Heart left ventricle (tissue), 16 donors: ENCODE measurements around the gene RAI2. TPM values are rescaled to one million over a fixed set of nuclear protein-coding genes. Genes with fewer than 3 reads are reported as not detected.
A peak's percentile ranks its signal among the peaks of the same experiment; 100 is the strongest.

Experiments
- ATAC-seq, 4 donors: fragments of 200-7000 bp; cut with Tn5 transposase; one replicate each; pipeline ENCODE4 v1.9.1; 2020 to 2022; ENCODE audit warnings: moderate library complexity in 4 of 4, mild to moderate bottlenecking in 3 of 4, moderate number of reproducible peaks in 1 of 4
- DNase-seq, 5 donors: peaks; one replicate each; pipeline ENCODE4 v3.0.0-alpha.2; 2020
- H3K27ac ChIP-seq, 12 donors: fragments of 200-600 bp; sonication (generic) in 4 of 12; one replicate each; pipeline versions ENCODE4 v1.5.0 to v1.8.0; 2016 to 2022; ENCODE audit warnings: mild to moderate bottlenecking in 2 of 12
- H3K27me3 ChIP-seq, 9 donors: fragments of 200-600 bp; sonication (generic) in 2 of 9; one replicate each; pipeline versions ENCODE4 v1.5.1 to v1.8.0; 2016 to 2022; ENCODE audit warnings: mild to moderate bottlenecking in 3 of 9
- H3K36me3 ChIP-seq, 9 donors: fragments of 200-600 bp; sonication (generic) in 2 of 9; one replicate each; pipeline versions ENCODE4 v1.5.0 to v1.8.0; 2018 to 2022; ENCODE audit warnings: mild to moderate bottlenecking in 2 of 9
- H3K4me1 ChIP-seq, 12 donors: fragments of 200-600 bp; sonication (generic) in 4 of 12; one replicate each; pipeline versions ENCODE4 v1.5.0 to v1.8.0; 2016 to 2022; ENCODE audit warnings: mild to moderate bottlenecking in 3 of 12
- H3K4me3 ChIP-seq, 12 donors: fragments of 200-600 bp; sonication (generic) in 4 of 12; one replicate each; pipeline versions ENCODE4 v1.5.0 to v1.8.0; 2017 to 2022; ENCODE audit warnings: mild to moderate bottlenecking in 9 of 12, moderate library complexity in 4 of 12
- H3K9me3 ChIP-seq, 12 donors: fragments of 200-600 bp; sonication (generic) in 4 of 12; one replicate each; pipeline versions ENCODE4 v1.5.0 to v1.8.0; 2016 to 2022; ENCODE audit warnings: mild to moderate bottlenecking in 1 of 12
- POLR2A ChIP-seq, 2 donors: fragments of 450-650 bp; IDR thresholded peaks; one replicate each; pipeline ENCODE4 v1.6.1; 2017; ENCODE audit warnings: antibody characterized with exemption in 2 of 2, mild to moderate bottlenecking in 2 of 2, moderate library complexity in 2 of 2
- WGBS, 4 donors: extraction: QIAGEN DNeasy Blood & Tissue Kit in 2 of 4; methylation state at CpG; one replicate each; pipeline versions ENCODE4 v1.1.5 to v1.1.7; 2013 to 2018; 5-methylcytosine and 5-hydroxymethylcytosine counted together
- intact Hi-C, 10 donors: fragments of 100-400 bp; cut with DNase I; formaldehyde crosslinking; loops; one replicate each; pipeline versions ENCODE4 v1.11.1 to v1.14.2; 2022
- polyA plus RNA-seq, 2 donors: library from polyadenylated mRNA; stranded (reverse); fragments of 200-250 nt; gene quantifications; one replicate each; pipeline ENCODE4 v1.2.3, GENCODE V29; 2013
- total RNA-seq, 9 donors: library from RNA; depleted of rRNA in 2 of 9; stranded (reverse); fragments of >200 nt in 2 of 9; fragmentation: NEBNext Ultra II Directional in 3 of 9; extraction: Animal tissue kit (Norgen Biotek cat#: 25700) in 3 of 9; gene quantifications; one replicate each; pipeline versions ENCODE4 v1.1.0 to v1.2.4, GENCODE V29; 2016 to 2023
- TF ChIP-seq, protein P1 (sequence below), 12 donors: fragments of 200-600 bp; sonication (generic) in 4 of 12; IDR thresholded peaks; one replicate each; pipeline versions ENCODE4 v1.5.0 to v1.8.0; 2018 to 2022; ENCODE audit warnings: antibody characterized with exemption in 12 of 12, mild to moderate bottlenecking in 5 of 12
- donor health status: ischemic (EF 13 %, LVEDD 7.1; RV severe dilation, severe dysfunction).
- donor health status: healthy with polysubstance abuse.
- donor health status: DM: no; HTN: yes; CAD: no.
- donor health status: DM: no; HTN: no; CAD: no.
- donor health status: ischemic (EF 25% LVEDD 6.9; RV normal size, moderate dysfunction).
- donor health status: ischemic (EF 25% LVEDD 5.7; RV mildly dilated, moderate dysfunction).
- donor health status: healthy.
- donor health status: DM: yes; HTN: yes; CAD: no.
- donor health status: ischemic (EF 35%, LVEDD 5.7; RV mildly dilated, moderate dysfunction).
- donor health status: nonischemic (EF 11% LVEDD 7.7; RV severe dilation, severe dysfunction).
- donor health status: DM: yes; HTN: yes; CAD: no.
- donor health status: PGD.
- donor health status: ischemic (EF 29% LVEDD 5.4; RV normal size, mild dysfunction).
- donor health status: nonischemic (EF 23%, LVEDD 6.1; RV moderate dilation, normal function).

The RAI2 gene
- total and polyA plus RNA-seq, 11 donors: 16.2 to 31.3 (median 22.1) TPM

DNA sequence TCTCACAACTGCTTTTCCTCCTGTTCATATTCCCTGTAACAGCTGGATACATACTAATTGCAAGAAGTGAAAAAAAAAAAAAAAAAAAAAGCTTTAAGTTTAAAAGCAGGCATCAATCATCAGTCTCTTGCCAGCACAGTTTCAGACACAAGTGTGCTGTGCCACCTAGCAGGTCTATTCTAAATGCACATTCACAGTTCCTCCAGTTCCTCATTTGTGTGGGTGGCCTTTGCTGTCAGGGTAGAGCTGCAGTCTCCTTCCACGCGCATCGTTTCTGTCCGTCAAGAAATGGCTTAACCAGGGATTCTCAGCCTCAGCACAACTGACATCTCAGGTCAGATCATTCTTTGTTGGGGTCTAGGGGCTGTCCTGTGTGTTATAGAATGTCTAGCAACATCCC, 62.2 kb downstream of the RAI2 start:
- no peaks in the 10 kb centered on the region for H3K4me1 ChIP-seq
- H3K27ac ChIP-seq: no peak overlapping the region
- H3K4me3 ChIP-seq: no peak overlapping the region
- 81 to 95% (median 89%) methylated on average over 4 of the region's 4 CpGs for WGBS, 4 donors
- peaks cover 0 to 12% (median 0%) of the 10 kb centered on the region in 9 donors for H3K27me3 ChIP-seq
- DNase-seq (no peak), ATAC-seq (no peak)
- TF ChIP-seq, protein P1, sequence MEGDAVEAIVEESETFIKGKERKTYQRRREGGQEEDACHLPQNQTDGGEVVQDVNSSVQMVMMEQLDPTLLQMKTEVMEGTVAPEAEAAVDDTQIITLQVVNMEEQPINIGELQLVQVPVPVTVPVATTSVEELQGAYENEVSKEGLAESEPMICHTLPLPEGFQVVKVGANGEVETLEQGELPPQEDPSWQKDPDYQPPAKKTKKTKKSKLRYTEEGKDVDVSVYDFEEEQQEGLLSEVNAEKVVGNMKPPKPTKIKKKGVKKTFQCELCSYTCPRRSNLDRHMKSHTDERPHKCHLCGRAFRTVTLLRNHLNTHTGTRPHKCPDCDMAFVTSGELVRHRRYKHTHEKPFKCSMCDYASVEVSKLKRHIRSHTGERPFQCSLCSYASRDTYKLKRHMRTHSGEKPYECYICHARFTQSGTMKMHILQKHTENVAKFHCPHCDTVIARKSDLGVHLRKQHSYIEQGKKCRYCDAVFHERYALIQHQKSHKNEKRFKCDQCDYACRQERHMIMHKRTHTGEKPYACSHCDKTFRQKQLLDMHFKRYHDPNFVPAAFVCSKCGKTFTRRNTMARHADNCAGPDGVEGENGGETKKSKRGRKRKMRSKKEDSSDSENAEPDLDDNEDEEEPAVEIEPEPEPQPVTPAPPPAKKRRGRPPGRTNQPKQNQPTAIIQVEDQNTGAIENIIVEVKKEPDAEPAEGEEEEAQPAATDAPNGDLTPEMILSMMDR (IDR thresholded peaks at IDR 0.05): no peak
- no peak for TF ChIP-seq POLR2A (IDR thresholded peaks at IDR 0.05)
- intact Hi-C loops: no loop called here
- H3K9me3 ChIP-seq: no peaks in the 10 kb centered on the region
- H3K36me3 ChIP-seq: peaks cover 0 to 7% (median 0%) of the 10 kb centered on the region in 9 donors

DNA sequence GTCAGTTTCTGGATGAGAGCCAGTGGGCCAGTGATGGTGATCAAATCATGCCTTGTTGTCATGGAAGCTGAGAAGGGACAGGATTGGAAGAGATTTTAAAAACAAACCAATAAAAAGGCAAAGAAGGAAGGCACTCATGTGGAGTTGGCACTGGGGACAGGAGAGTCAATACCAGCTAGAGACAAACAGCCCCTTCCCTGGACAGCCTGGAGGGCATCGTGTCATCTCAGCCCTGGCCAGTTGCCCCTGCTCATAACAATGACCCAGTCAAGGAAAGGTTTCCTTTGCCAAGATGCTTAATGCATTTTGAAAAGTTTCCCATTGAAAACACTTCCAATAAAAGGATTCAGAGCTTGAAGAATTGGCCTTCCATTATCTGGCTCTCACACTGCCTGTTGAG, 68.3 kb downstream of the RAI2 start:
- peaks cover 0 to 7% (median 0%) of the 10 kb centered on the region in 9 donors for H3K27me3 ChIP-seq
- H3K27ac ChIP-seq: no peak overlapping the region
- no peaks in the 10 kb centered on the region for H3K9me3 ChIP-seq
- no peaks in the 10 kb centered on the region for H3K36me3 ChIP-seq
- ATAC-seq (no peak), DNase-seq (no peak)
- TF ChIP-seq POLR2A (IDR thresholded peaks at IDR 0.05): no peak
- TF ChIP-seq, protein P1 (IDR thresholded peaks at IDR 0.05): no peak
- no peak overlapping the region for H3K4me3 ChIP-seq
- intact Hi-C loops: no loop called here
- peaks cover 0 to 4% (median 0%) of the 10 kb centered on the region in 12 donors for H3K4me1 ChIP-seq
- WGBS, 4 donors: 20 to 64% (median 22%) methylated on average over 1 of the region's 1 CpG

DNA sequence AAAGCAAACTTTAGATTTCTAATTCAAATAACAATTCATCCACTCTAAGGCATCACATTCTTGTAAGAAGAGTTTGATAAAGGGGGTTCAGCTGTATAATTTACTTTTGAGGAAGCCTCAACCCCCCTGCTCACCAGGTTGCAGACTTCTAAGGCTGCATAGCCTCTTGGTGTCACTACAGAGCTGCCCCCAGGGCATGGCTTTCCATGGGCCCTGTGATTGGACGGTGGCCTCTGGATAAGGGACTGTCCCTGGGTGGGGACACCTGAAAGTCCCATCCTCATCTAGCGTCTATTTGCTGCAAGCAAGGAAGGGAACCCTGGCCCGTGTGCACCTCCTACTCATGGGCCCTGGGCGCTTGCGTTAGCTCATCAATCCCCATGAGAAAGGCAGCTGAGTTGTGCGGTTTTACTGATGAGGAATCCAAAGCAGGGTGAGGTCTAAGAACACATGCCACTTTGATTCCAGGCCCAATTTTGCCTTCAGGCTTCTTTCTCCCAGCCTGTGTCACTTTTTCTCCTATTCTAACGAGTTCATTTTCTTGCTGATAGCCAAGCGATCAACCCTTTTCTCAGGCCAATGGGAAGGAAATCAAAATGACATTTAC, 72.0 kb downstream of the RAI2 start:
- ATAC-seq: no peak
- no peak for TF ChIP-seq POLR2A (IDR thresholded peaks at IDR 0.05)
- TF ChIP-seq, protein P1 (IDR thresholded peaks at IDR 0.05): no peak
- intact Hi-C loops: loop anchor here in 4 of 10 donors (2.0 to 5.0 kb wide), 3 partner anchors 418 to 423 kb away; no protein-coding TSS in a partner anchor

DNA sequence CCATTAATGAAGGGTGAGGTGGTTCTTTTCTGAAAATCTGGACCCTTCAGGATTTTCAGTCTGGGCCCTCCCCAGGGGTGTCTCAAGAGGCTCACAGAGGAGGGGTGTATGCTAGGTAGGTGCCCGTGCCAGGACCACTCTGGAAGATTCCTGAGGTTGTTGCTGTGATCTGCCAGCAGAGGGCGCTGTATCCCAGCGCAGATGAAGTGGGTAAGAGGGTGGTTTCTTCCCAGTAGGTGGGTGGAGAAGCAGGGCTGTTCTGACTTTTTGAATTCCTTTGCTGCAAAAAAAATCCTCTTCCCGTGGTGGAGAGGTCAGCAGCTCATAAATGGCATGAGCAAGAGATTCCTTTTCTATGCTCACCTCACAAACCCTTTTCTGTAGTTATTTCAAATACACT, 72.7 kb downstream of the RAI2 start:
- peaks cover 0 to 14% (median 0%) of the 10 kb centered on the region in 9 donors for H3K27me3 ChIP-seq
- DNase-seq (peak in 3 of 5 donors; percentile 17 to 39 (median 38)), ATAC-seq (peak in 3 of 4 donors; percentile 61 to 75 (median 71))
- peaks cover 0 to 4% (median 0%) of the 10 kb centered on the region in 12 donors for H3K4me1 ChIP-seq
- no peaks in the 10 kb centered on the region for H3K36me3 ChIP-seq
- H3K9me3 ChIP-seq: no peaks in the 10 kb centered on the region
- 3 to 7% (median 5%) methylated on average over 4 of the region's 4 CpGs for WGBS, 4 donors
- TF ChIP-seq POLR2A (IDR thresholded peaks at IDR 0.05): no peak
- TF ChIP-seq, protein P1 (IDR thresholded peaks at IDR 0.05): peak; percentile 65 to 83 (median 70)
- no peak overlapping the region for H3K4me3 ChIP-seq
- no peak overlapping the region for H3K27ac ChIP-seq
- intact Hi-C loops: loop anchor here in 4 of 10 donors (2.0 to 5.0 kb wide), 3 partner anchors 419 to 424 kb away; no protein-coding TSS in a partner anchor

More for the DNA sequence above, 72.0 kb downstream of the RAI2 start:
- Histone ChIP-seq H3K27ac (no peak overlapping the region), H3K9me3 (no peaks in the 10 kb centered on the region), H3K4me3 (no peak overlapping the region), H3K27me3 (peaks cover 0 to 14% (median 0%) of the 10 kb centered on the region in 9 donors), H3K36me3 (no peaks in the 10 kb centered on the region), H3K4me1 (peaks cover 0 to 4% (median 0%) of the 10 kb centered on the region in 12 donors)
- no peak for DNase-seq
- 67 to 78% (median 74%) methylated on average over 6 to 8 of the region's 8 CpGs for WGBS, 4 donors
